Kidney (tissue), 22 donors: ENCODE measurements around the gene NTN4. TPM values are rescaled to one million over a fixed set of nuclear protein-coding genes. Genes with fewer than 3 reads are reported as not detected.

ENCODE experiments used
- DNase-seq, 5 donors: peaks; one replicate each; pipeline ENCODE4 v3.0.0-alpha.2; 2013 to 2020
- FAIRE-seq: peaks from 2 replicates; lab custom pipeline; 2012; peaks lifted over from hg19 to GRCh38; lab: Jason Lieb, UNC
- H3K27ac ChIP-seq, 2 donors: one replicate each; pipeline ENCODE4 v1.7.0; 2013; ENCODE audit warnings: low read depth in 2 of 2, low read length in 2 of 2, inconsistent platforms in 1 of 2
- H3K27me3 ChIP-seq: one replicate; pipeline ENCODE4 v1.7.1; 2013; ENCODE audit warnings: low read length, inconsistent platforms; ENCODE audit not compliant: control insufficient read depth, insufficient read depth
- H3K36me3 ChIP-seq, 3 donors: one replicate each; pipeline versions ENCODE4 v1.7.0 to v1.7.1; 2013; ENCODE audit warnings: low read length in 3 of 3, control low read depth in 1 of 3, inconsistent platforms in 1 of 3; ENCODE audit not compliant: insufficient read depth in 3 of 3, control insufficient read depth in 2 of 3
- H3K4me1 ChIP-seq, 3 donors: one replicate each; pipeline versions ENCODE4 v1.7.0 to v1.7.1; 2013; ENCODE audit warnings: low read length in 3 of 3, inconsistent platforms in 1 of 3, low read depth in 1 of 3; ENCODE audit not compliant: control insufficient read depth in 2 of 3, insufficient read depth in 2 of 3
- H3K4me3 ChIP-seq, 3 donors: one replicate each; pipeline versions ENCODE4 v1.7.0 to v1.8.1; 2013; ENCODE audit warnings: low read length in 3 of 3, control low read depth in 1 of 3, inconsistent platforms in 1 of 3
- H3K9ac ChIP-seq, 3 donors: one replicate each; pipeline versions ENCODE4 v1.7.0 to v1.7.1; 2013; ENCODE audit warnings: low read length in 3 of 3, control low read depth in 1 of 3, inconsistent platforms in 1 of 3
- H3K9me3 ChIP-seq, 3 donors: one replicate each; pipeline versions ENCODE4 v1.7.0 to v1.7.1; 2013; ENCODE audit warnings: low read length in 3 of 3, control low read depth in 1 of 3, inconsistent platforms in 1 of 3; ENCODE audit not compliant: control insufficient read depth in 2 of 3, insufficient read depth in 1 of 3
- intact Hi-C: fragments of 100-400 bp; cut with DNase I; formaldehyde crosslinking; loops from one replicate; pipeline ENCODE4 v1.11.1; 2022
- long read RNA-seq, 10 donors: library from polyadenylated mRNA in 1 of 10; unstranded in 1 of 10; transcript quantifications; one replicate each; pipeline ENCODE4 v2.0.0 and lab custom pipeline, GENCODE V29; 2021 to 2026
- polyA plus RNA-seq: library from polyadenylated mRNA; stranded (reverse); fragments of 350-450 nt; fragmentation: Illumina TruSeq; extraction: RNeasy Lipid Tissue Mini Kit (QIAGEN cat#74804); gene quantifications from one replicate; pipeline ENCODE4 v1.2.3, GENCODE V29; 2014; ENCODE audit warnings: low read depth, low replicate concordance; ENCODE audit not compliant: insufficient read depth
- total RNA-seq: library from RNA; stranded (reverse); fragmentation: NEBNext Ultra II Directional; extraction: Animal tissue kit (Norgen Biotek cat#: 25700); gene quantifications from one replicate; pipeline ENCODE4 v1.2.1, GENCODE V29; 2021
- TF ChIP-seq, protein P1 (sequence below): IDR thresholded peaks from 3 replicates; pipeline ENCODE4 v1.5.1; 2012; ENCODE audit warnings: mild to moderate bottlenecking, moderate library complexity, borderline replicate concordance; ENCODE audit not compliant: insufficient read depth; ENCODE audit errors: extremely low read depth
- donor health status: control.
- donor health status: control.
- donor health status: control.
- donor health status: control.
- donor health status: control.
- donor health status: DM: yes; HTN: yes; CAD: no.
- donor health status: Normal renal cell carcinoma (clear cell type).

Gene NTN4
- total RNA-seq (83.2 TPM), polyA plus RNA-seq (71.0 TPM)
- long read RNA-seq, donor 1, transcript NTN4-201 (10 exons, 3,615 nt) = major isoform, 9 of 9 reads
- long read RNA-seq, donor 1, partial matches to known transcripts = 0 of 9 reads
- long read RNA-seq, donor 1, other reads (novel, unspliced or antisense) = 0 of 9 reads
- long read RNA-seq, donor 2, transcript NTN4-201 (10 exons, 3,615 nt) = major isoform, 13 of 13 reads
- long read RNA-seq, donor 2, partial matches to known transcripts = 0 of 13 reads
- long read RNA-seq, donor 2, other reads (novel, unspliced or antisense) = 0 of 13 reads
- long read RNA-seq, donor 3, transcript NTN4-201 (10 exons, 3,615 nt) = major isoform, 10 of 12 reads
- long read RNA-seq, donor 3, partial matches to known transcripts = 0 of 12 reads
- long read RNA-seq, donor 3, other reads (novel, unspliced or antisense) = 0 of 12 reads
- long read RNA-seq, donor 4, transcript NTN4-201 (10 exons, 3,615 nt) = major isoform, 18 of 18 reads
- long read RNA-seq, donor 4, partial matches to known transcripts = 0 of 18 reads
- long read RNA-seq, donor 4, other reads (novel, unspliced or antisense) = 0 of 18 reads
- long read RNA-seq, donor 5 = 0 reads
- long read RNA-seq, donor 6, partial matches to known transcripts = 0 of 4 reads
- long read RNA-seq, donor 6, other reads (novel, unspliced or antisense) = 0 of 4 reads
- long read RNA-seq, donor 7, transcript NTN4-201 (10 exons, 3,615 nt) = major isoform, 143 of 167 reads
- long read RNA-seq, donor 7, partial matches to known transcripts = 7 of 167 reads
- long read RNA-seq, donor 7, other reads (novel, unspliced or antisense) = 17 of 167 reads
- long read RNA-seq, donor 8, transcript NTN4-201 (10 exons, 3,615 nt) = major isoform, 9 of 9 reads
- long read RNA-seq, donor 8, partial matches to known transcripts = 0 of 9 reads
- long read RNA-seq, donor 8, other reads (novel, unspliced or antisense) = 0 of 9 reads
- long read RNA-seq, donor 9, transcript NTN4-201 (10 exons, 3,615 nt) = major isoform, 6 of 7 reads
- long read RNA-seq, donor 9, partial matches to known transcripts = 0 of 7 reads
- long read RNA-seq, donor 9, other reads (novel, unspliced or antisense) = 0 of 7 reads
- long read RNA-seq, donor 10, transcript NTN4-201 (10 exons, 3,615 nt) = major isoform, 11 of 16 reads
- long read RNA-seq, donor 10, partial matches to known transcripts = 5 of 16 reads
- long read RNA-seq, donor 10, other reads (novel, unspliced or antisense) = 0 of 16 reads

DNA sequence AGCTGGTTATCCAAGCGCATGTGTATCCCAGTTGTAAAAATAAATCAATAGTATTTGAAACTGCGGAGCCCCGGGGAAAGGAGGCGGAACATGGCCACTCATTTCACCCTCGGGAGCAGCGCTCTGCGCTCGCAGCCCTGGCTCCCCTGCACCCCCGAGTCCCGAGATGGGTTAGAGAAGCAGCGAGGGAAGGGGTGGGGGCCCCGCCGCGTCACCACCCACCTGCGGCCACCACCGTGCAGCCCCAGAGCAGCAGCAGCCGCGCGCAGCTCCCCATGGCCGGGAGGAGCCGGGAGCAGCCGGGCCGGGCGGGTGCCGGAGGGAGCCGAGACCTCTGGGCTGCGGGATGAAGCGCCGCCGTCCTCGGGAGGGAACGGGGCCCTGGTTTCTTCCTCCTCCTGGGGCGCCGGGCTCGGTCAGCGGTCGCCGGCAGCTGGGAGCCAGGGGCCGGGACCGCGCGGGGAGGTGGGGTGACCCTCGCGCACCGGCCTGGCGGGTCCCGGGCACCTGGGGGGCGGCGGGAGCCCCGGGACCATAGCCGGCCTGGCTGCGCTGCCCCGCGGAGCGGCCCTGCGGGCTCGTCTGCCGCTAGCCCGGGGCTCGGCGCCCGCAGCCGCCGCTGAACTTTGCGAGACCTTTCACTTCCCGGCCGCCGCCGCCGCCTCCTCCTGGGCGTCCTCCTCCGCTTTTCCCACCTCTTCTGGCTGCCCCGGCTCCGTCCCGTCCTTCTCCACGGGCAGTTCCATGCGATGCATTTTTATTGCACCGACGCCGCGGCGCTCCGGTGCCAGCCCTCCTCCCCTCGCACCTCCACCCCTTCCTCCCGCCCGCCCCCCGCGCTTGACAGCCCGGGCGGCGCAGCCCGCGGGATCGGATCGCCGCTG is at the start of gene NTN4:
TSS of gene NTN4 (minus strand) at position 732 of the 884 bp plus-strand sequence. CDS start at position 277, 455 bp downstream.
- Histone ChIP-seq H3K27ac (peak within 1 kb of the TSS; percentile 83 to 94), H3K9ac (peak within 1 kb of the TSS; percentile 23 to 84 (median 44)), H3K4me3 (peak within 1 kb of the TSS; percentile 43 to 83 (median 65)), H3K4me1 (peaks cover 0 to 17% (median 17%) of the 10 kb centered on the region in 3 donors), H3K27me3 (peaks cover 3% of the 10 kb centered on the region), H3K36me3 (no peaks in the 10 kb centered on the region), H3K9me3 (no peaks in the 10 kb centered on the region)
- peak; percentile 48 to 82 (median 61) for DNase-seq
- intact Hi-C loops = no loop called here
- TF ChIP-seq, protein P1, sequence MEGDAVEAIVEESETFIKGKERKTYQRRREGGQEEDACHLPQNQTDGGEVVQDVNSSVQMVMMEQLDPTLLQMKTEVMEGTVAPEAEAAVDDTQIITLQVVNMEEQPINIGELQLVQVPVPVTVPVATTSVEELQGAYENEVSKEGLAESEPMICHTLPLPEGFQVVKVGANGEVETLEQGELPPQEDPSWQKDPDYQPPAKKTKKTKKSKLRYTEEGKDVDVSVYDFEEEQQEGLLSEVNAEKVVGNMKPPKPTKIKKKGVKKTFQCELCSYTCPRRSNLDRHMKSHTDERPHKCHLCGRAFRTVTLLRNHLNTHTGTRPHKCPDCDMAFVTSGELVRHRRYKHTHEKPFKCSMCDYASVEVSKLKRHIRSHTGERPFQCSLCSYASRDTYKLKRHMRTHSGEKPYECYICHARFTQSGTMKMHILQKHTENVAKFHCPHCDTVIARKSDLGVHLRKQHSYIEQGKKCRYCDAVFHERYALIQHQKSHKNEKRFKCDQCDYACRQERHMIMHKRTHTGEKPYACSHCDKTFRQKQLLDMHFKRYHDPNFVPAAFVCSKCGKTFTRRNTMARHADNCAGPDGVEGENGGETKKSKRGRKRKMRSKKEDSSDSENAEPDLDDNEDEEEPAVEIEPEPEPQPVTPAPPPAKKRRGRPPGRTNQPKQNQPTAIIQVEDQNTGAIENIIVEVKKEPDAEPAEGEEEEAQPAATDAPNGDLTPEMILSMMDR = no peak
- FAIRE-seq = no peak

DNA sequence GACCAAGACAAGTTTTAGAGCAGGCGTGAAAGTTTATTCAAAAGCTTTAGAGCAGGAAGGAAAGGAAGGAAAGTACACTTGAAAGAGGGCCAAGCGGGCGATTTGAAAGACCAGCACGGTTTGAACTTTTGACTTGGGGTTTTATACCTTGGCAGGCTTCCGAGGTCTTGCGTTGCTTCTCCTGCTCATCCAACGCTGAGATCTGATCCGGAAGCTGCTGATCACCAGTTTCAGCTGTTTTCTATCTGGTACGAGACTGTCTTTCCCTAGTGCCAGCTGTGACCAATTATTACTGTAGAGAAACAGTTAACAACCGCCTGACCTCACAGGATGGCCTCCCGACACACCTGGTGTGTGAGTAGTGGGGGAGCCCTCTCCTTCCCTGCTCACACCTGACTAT is 47.6 kb upstream of the NTN4 start:
- intact Hi-C loops = no loop called here
- no peaks in the 10 kb centered on the region for H3K27me3 ChIP-seq
- H3K9ac ChIP-seq = no peak overlapping the region
- TF ChIP-seq, protein P1 = no peak
- no peak for FAIRE-seq
- DNase-seq = peak in 1 of 5 donors; percentile 7
- peaks cover 0 to 2% (median 0%) of the 10 kb centered on the region in 3 donors for H3K4me1 ChIP-seq
- H3K4me3 ChIP-seq = no peak overlapping the region
- no peaks in the 10 kb centered on the region for H3K36me3 ChIP-seq
- H3K9me3 ChIP-seq = no peaks in the 10 kb centered on the region
- no peak overlapping the region for H3K27ac ChIP-seq
